ENCODE measurements around the gene VSTM1.

DNA sequence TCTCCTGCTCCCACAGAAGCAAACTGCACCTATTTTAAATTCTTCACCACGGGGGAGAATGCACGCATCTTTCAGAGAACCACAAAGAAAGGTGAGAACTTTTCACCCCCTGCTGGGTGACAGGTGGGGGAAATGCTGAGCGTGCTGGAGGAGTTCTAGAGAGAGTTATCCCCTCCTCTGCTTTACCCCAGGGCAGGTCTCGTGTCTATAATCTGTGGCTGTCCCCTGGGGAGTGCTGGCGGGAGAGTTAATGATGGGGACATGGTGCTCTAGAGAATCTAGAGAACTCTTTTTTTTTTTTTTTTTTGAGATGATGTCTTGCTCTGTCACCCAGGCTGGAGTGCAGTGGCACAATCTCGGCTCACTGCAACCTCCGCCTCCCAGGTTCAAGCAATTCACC lies 65.5 kb downstream of the VSTM1 start:
- no peak for TF ChIP-seq TAF1 (IDR thresholded peaks at IDR 0.05; ENCODE audit: low read depth)
- no peak for TF ChIP-seq EP300 (IDR thresholded peaks at IDR 0.05; ENCODE audit: borderline replicate concordance)
- no peak for TF ChIP-seq TCF12 (IDR thresholded peaks at IDR 0.05; ENCODE audit: low read depth)
- TF ChIP-seq YY1 (IDR thresholded peaks at IDR 0.05; ENCODE audit: low read depth) = no peak
- no peak for TF ChIP-seq EGR1 (IDR thresholded peaks at IDR 0.05)
- no peak for TF ChIP-seq RAD21 (IDR thresholded peaks at IDR 0.05; ENCODE audit: low read depth)
- TF ChIP-seq, protein P1, sequence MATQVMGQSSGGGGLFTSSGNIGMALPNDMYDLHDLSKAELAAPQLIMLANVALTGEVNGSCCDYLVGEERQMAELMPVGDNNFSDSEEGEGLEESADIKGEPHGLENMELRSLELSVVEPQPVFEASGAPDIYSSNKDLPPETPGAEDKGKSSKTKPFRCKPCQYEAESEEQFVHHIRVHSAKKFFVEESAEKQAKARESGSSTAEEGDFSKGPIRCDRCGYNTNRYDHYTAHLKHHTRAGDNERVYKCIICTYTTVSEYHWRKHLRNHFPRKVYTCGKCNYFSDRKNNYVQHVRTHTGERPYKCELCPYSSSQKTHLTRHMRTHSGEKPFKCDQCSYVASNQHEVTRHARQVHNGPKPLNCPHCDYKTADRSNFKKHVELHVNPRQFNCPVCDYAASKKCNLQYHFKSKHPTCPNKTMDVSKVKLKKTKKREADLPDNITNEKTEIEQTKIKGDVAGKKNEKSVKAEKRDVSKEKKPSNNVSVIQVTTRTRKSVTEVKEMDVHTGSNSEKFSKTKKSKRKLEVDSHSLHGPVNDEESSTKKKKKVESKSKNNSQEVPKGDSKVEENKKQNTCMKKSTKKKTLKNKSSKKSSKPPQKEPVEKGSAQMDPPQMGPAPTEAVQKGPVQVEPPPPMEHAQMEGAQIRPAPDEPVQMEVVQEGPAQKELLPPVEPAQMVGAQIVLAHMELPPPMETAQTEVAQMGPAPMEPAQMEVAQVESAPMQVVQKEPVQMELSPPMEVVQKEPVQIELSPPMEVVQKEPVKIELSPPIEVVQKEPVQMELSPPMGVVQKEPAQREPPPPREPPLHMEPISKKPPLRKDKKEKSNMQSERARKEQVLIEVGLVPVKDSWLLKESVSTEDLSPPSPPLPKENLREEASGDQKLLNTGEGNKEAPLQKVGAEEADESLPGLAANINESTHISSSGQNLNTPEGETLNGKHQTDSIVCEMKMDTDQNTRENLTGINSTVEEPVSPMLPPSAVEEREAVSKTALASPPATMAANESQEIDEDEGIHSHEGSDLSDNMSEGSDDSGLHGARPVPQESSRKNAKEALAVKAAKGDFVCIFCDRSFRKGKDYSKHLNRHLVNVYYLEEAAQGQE (IDR thresholded peaks at IDR 0.05; ENCODE audit: low read depth) = no peak
- no peak for TF ChIP-seq CREB1 (IDR thresholded peaks at IDR 0.05; ENCODE audit: low read depth)

Measured in Ishikawa (cell line).